Heart left ventricle (tissue), 13 donors: ENCODE measurements around the gene SMAD3.

ENCODE experiments used
- CTCF ChIP-seq, 12 donors: fragments of 200-600 bp; sonication (generic) in 4 of 12; IDR thresholded peaks; one replicate each; pipeline versions ENCODE4 v1.5.0 to v1.8.0; 2018 to 2022; ENCODE audit warnings: antibody characterized with exemption in 12 of 12, mild to moderate bottlenecking in 5 of 12
- POLR2A ChIP-seq, 2 donors: fragments of 450-650 bp; IDR thresholded peaks; one replicate each; pipeline ENCODE4 v1.6.1; 2017; ENCODE audit warnings: antibody characterized with exemption in 2 of 2, mild to moderate bottlenecking in 2 of 2, moderate library complexity in 2 of 2
- donor health status: ischemic (EF 13 %, LVEDD 7.1; RV severe dilation, severe dysfunction).
- donor health status: DM: no; HTN: yes; CAD: no.
- donor health status: DM: no; HTN: no; CAD: no.
- donor health status: ischemic (EF 25% LVEDD 6.9; RV normal size, moderate dysfunction).
- donor health status: ischemic (EF 25% LVEDD 5.7; RV mildly dilated, moderate dysfunction).
- donor health status: ischemic (EF 35%, LVEDD 5.7; RV mildly dilated, moderate dysfunction).
- donor health status: nonischemic (EF 11% LVEDD 7.7; RV severe dilation, severe dysfunction).
- donor health status: DM: yes; HTN: yes; CAD: no.
- donor health status: PGD.
- donor health status: ischemic (EF 29% LVEDD 5.4; RV normal size, mild dysfunction).
- donor health status: nonischemic (EF 23%, LVEDD 6.1; RV moderate dilation, normal function).

GRCh38 chr15:67061811-67062368, 3.5 kb upstream of the SMAD3 start:
- TF ChIP-seq POLR2A (IDR thresholded peaks at IDR 0.05) (no peak), CTCF (IDR thresholded peaks at IDR 0.05) (no peak)
